HepG2 (cell line): ENCODE measurements around the gene NRP1. TPM values are rescaled to one million over a fixed set of nuclear protein-coding genes. Genes with fewer than 3 reads are reported as not detected.

ENCODE experiments used
- ATAC-seq: fragments of 200-7000 bp; cut with Tn5 transposase; 3 replicates; pipeline ENCODE4 v1.9.1; 2020; ENCODE audit warnings: mild to moderate bottlenecking, moderate library complexity
- BruUV-seq: library from RNA; stranded (reverse); fragments of 400-500 nt; replicated peaks from 2 replicates; lab custom pipeline; 2021; lab: Mats Ljungman, UMichigan
- CTCF ChIA-PET: fragments of 300-600 bp; formaldehyde crosslinking; extraction: SDS; loops from one replicate; lab custom pipeline; 2021; ENCODE audit warnings: low total read pairs, inconsistent platforms, low intra/inter-chr PET ratio; lab: Yijun Ruan, JAX
- POLR2A ChIA-PET: fragments of 350-600 bp; sonication (Branson Sonifier 250); formaldehyde crosslinking; loops from one replicate; lab custom pipeline; 2020; ENCODE audit warnings: antibody characterized with exemption, inconsistent platforms; lab: Yijun Ruan, JAX
- DNase-seq: peaks from one replicate; pipeline ENCODE4 v3.0.0-alpha.2; 2015; ENCODE audit warnings: low spot score
- FAIRE-seq: peaks from 3 replicates; lab custom pipeline; 2011; peaks lifted over from hg19 to GRCh38; lab: Jason Lieb, UNC
- H2AFZ ChIP-seq: one replicate; pipeline ENCODE4 v1.6.1; 2011; ENCODE audit warnings: low read length, inconsistent platforms
- H3K27ac ChIP-seq: fragments of 300-600 bp; 3 replicates; pipeline ENCODE4 v1.8.0; 2011; ENCODE audit warnings: mixed run types, mild to moderate bottlenecking, mixed read lengths, low read length, inconsistent platforms; ENCODE audit not compliant: insufficient read depth; ENCODE audit errors: extremely low read length
- H3K27me3 ChIP-seq, 2 experiments: fragments of 200-600 bp in 1 of 2; 2 replicates in 1 of 2; 3 replicates in 1 of 2; pipeline versions ENCODE4 v1.6.0 to v1.8.0; 2011; ENCODE audit warnings: low read length in 2 of 2, mild to moderate bottlenecking in 2 of 2, moderate library complexity in 2 of 2, inconsistent platforms in 1 of 2; ENCODE audit not compliant: insufficient read depth in 2 of 2, control insufficient read depth in 1 of 2
- H3K36me3 ChIP-seq, 2 experiments: fragments of 200-600 bp in 1 of 2; replicated peaks in 1 of 2; 2 replicates in 1 of 2; 3 replicates in 1 of 2; pipeline versions ENCODE4 v1.5.1 to v1.8.0; 2011; ENCODE audit warnings: low read length in 2 of 2, inconsistent platforms in 1 of 2; ENCODE audit not compliant: insufficient read depth in 2 of 2, control insufficient read depth in 1 of 2
- H3K4me1 ChIP-seq: 2 replicates; pipeline ENCODE4 v1.5.1; 2012; ENCODE audit warnings: low read length, inconsistent platforms; ENCODE audit not compliant: insufficient read depth
- H3K4me2 ChIP-seq: 2 replicates; pipeline ENCODE4 v1.6.0; 2011; ENCODE audit warnings: low read depth, low read length, inconsistent platforms
- H3K4me3 ChIP-seq, 3 experiments: fragments of 200-600 bp in 1 of 3; sonication (generic), shearing (Covaris generic) in 1 of 3; replicated peaks in 1 of 3; 2 replicates each; pipeline ENCODE4 v1.5.1; 2011 to 2016; ENCODE audit warnings: low read length in 3 of 3, inconsistent platforms in 2 of 3, low read depth in 2 of 3, mild to moderate bottlenecking in 2 of 3, control low read depth in 1 of 3, mixed read lengths in 1 of 3; ENCODE audit not compliant: insufficient read depth in 1 of 3
- H3K79me2 ChIP-seq: one replicate; pipeline ENCODE4 v1.6.1; 2011; ENCODE audit warnings: low read length, inconsistent platforms; ENCODE audit not compliant: insufficient read depth
- H3K9ac ChIP-seq: 2 replicates; pipeline ENCODE4 v1.6.0; 2011; ENCODE audit warnings: mild to moderate bottlenecking, low read depth, low read length, inconsistent platforms; ENCODE audit not compliant: insufficient read depth
- H3K9me3 ChIP-seq: 2 replicates; pipeline ENCODE4 v1.5.1; 2012; ENCODE audit warnings: mild to moderate bottlenecking, low read length
- H4K20me1 ChIP-seq: 2 replicates; pipeline ENCODE4 v1.6.0; 2011; ENCODE audit warnings: inconsistent platforms, mild to moderate bottlenecking, low read length, moderate library complexity; ENCODE audit not compliant: insufficient read depth
- HDAC1 ChIP-seq: sonication (generic); formaldehyde crosslinking; IDR thresholded peaks from 2 replicates; pipeline ENCODE4 v1.5.1; 2020; ENCODE audit warnings: mild to moderate bottlenecking, missing genetic modification reagents
- IRF1 ChIP-seq: sonication (generic); formaldehyde crosslinking; IDR thresholded peaks from 2 replicates; pipeline ENCODE4 v1.4.0; 2020; ENCODE audit warnings: low read depth, mild to moderate bottlenecking, missing genetic modification reagents
- NFYB ChIP-seq: sonication (generic); formaldehyde crosslinking; IDR thresholded peaks from 2 replicates; pipeline ENCODE4 v1.4.0; 2020; ENCODE audit warnings: missing genetic modification reagents
- PAWR ChIP-seq: sonication (generic); formaldehyde crosslinking; IDR thresholded peaks from 2 replicates; pipeline ENCODE4 v1.4.0; 2020; ENCODE audit warnings: missing genetic modification reagents, mild to moderate bottlenecking, borderline replicate concordance
- ZBTB7A ChIP-seq: sonication (generic); formaldehyde crosslinking; IDR thresholded peaks from 2 replicates; pipeline ENCODE4 v1.8.0; 2022; ENCODE audit warnings: mild to moderate bottlenecking, missing genetic modification reagents
- ZFP1 ChIP-seq: IDR thresholded peaks from 2 replicates; pipeline ENCODE4 v1.6.1; 2016
- ZNF124 ChIP-seq: sonication (generic); formaldehyde crosslinking; IDR thresholded peaks from 2 replicates; pipeline ENCODE4 v1.4.0; 2020; ENCODE audit warnings: missing genetic modification reagents
- ZNF605 ChIP-seq: sonication (generic); formaldehyde crosslinking; IDR thresholded peaks from 2 replicates; pipeline ENCODE4 v1.8.0; 2022; ENCODE audit warnings: mild to moderate bottlenecking, missing genetic modification reagents
- ZNF841 ChIP-seq: sonication (generic); formaldehyde crosslinking; IDR thresholded peaks from 2 replicates; pipeline ENCODE4 v1.8.1; 2023; ENCODE audit warnings: missing genetic modification reagents, borderline replicate concordance
- ZZZ3 ChIP-seq: sonication (generic); formaldehyde crosslinking; IDR thresholded peaks from 2 replicates; pipeline ENCODE4 v1.4.0; 2020; ENCODE audit warnings: missing genetic modification reagents, mild to moderate bottlenecking, borderline replicate concordance
- WGBS: methylation state at CpG from one replicate; pipeline ENCODE4 v1.1.6; 2017; ENCODE audit warnings: low lambda C conversion rate; 5-methylcytosine and 5-hydroxymethylcytosine counted together
- in situ Hi-C: cut with HindIII; loops from 2 replicates; pipeline ENCODE4 v1.10.0; 2017; ENCODE audit warnings: low pct_unique_long_range_greater_than_20kb; ENCODE audit not compliant: extremely low pct_ligation_motif_present
- intact Hi-C: fragments of 100-400 bp; cut with micrococcal nuclease; formaldehyde crosslinking; loops from one replicate; pipeline ENCODE4 v1.10.0; 2022; ENCODE audit not compliant: unreplicated experiment
- polyA plus RNA-seq, 8 experiments: library from polyadenylated mRNA; depleted of rRNA in 3 of 8; stranded (reverse) in 7 of 8; unstranded in 1 of 8; fragments of >200 nt; fragmentation: Illumina TruSeq in 4 of 8; extraction: Trizol in 4 of 8; gene quantifications; 2 replicates each; pipeline versions ENCODE4 v1.2.1 to v1.2.3, GENCODE V29; 2011 to 2016; ENCODE audit warnings: low read depth in 4 of 8, missing spikeins in 1 of 8, mixed read lengths in 1 of 8; ENCODE audit not compliant: insufficient read depth in 1 of 8
- total RNA-seq, 5 experiments: library from RNA; depleted of rRNA; stranded (reverse); fragments of >200 nt; fragmentation: Illumina TruSeq; extraction: Trizol; gene quantifications; 2 replicates each; pipeline ENCODE4 v1.2.3, GENCODE V29; 2016; ENCODE audit warnings: low read depth in 1 of 5

NRP1 gene
- total and polyA plus RNA-seq, 2 of the 13 experiments (the other 11 are each of a cell fraction or from before 2014, with no cell fraction given), result 5.3 to 5.8 TPM

GRCh38 chr10:33147013-33147310 is 187.5 kb downstream of the NRP1 start:
- POLR2A ChIA-PET, result no interaction called here
- in situ Hi-C loops (no loop called here), intact Hi-C loops (no loop called here)
- Histone ChIP-seq H3K9me3 (0 out of 2 replicates have a peak, but pooled peaks cover 4% of the 10 kb centered on the region), H3K4me2 (no peak overlapping the region), H3K4me3 (no peak overlapping the region), H3K4me1 (peaks cover 46% of the 10 kb centered on the region), H4K20me1 (no peaks in the 10 kb centered on the region), H3K79me2 (no peaks in the 10 kb centered on the region), H3K9ac (no peak overlapping the region), H3K36me3 (no peaks in the 10 kb centered on the region), H3K27ac (no peak overlapping the region), H2AFZ (no peak overlapping the region)
- no peak for FAIRE-seq
- DNase-seq, result no peak
- no TSS peak for BruUV-seq
- 93% methylated on average over 3 of the region's 3 CpGs for WGBS
- no peak for ATAC-seq
- CTCF ChIA-PET, result no interaction called here
- no peak for TF ChIP-seq ZNF605
- no peak for TF ChIP-seq ZNF124 (CRISPR knock-in tag)
- TF ChIP-seq ZZZ3 (CRISPR knock-in tag), result no peak
- TF ChIP-seq HDAC1, result no peak
- TF ChIP-seq ZBTB7A, result no peak
- TF ChIP-seq NFYB (CRISPR knock-in tag), result no peak
- TF ChIP-seq IRF1, result no peak
- no peak for TF ChIP-seq PAWR
- TF ChIP-seq ZFP1, result no peak
- no peak for TF ChIP-seq ZNF841 (CRISPR knock-in tag)
- TF ChIP-seq, all 625 proteins: peak for 0
- H3K27me3 ChIP-seq, result no peaks in the 10 kb centered on the region
